ENCODE data around the gene C3orf62.

GRCh38 chr3:49263159-49263889, 13.7 kb downstream of the C3orf62 start:
- TF ChIP-seq CTCF (IDR thresholded peaks at IDR 0.05; ENCODE audit: low read depth, low read length, poor library complexity, severe bottlenecking) (no peak), EZH2phosphoT487 (IDR thresholded peaks at IDR 0.05; ENCODE audit: borderline replicate concordance, low read length) (no peak)

Measured in DOHH2 (cell line).